Fibroblast of skin of right biceps (primary cell): ENCODE results near the gene TBX6.

Source experiments
- DNase-seq: peaks from one replicate; pipeline ENCODE4 v3.0.0-alpha.2; 2013

TBX6 gene

DNA sequence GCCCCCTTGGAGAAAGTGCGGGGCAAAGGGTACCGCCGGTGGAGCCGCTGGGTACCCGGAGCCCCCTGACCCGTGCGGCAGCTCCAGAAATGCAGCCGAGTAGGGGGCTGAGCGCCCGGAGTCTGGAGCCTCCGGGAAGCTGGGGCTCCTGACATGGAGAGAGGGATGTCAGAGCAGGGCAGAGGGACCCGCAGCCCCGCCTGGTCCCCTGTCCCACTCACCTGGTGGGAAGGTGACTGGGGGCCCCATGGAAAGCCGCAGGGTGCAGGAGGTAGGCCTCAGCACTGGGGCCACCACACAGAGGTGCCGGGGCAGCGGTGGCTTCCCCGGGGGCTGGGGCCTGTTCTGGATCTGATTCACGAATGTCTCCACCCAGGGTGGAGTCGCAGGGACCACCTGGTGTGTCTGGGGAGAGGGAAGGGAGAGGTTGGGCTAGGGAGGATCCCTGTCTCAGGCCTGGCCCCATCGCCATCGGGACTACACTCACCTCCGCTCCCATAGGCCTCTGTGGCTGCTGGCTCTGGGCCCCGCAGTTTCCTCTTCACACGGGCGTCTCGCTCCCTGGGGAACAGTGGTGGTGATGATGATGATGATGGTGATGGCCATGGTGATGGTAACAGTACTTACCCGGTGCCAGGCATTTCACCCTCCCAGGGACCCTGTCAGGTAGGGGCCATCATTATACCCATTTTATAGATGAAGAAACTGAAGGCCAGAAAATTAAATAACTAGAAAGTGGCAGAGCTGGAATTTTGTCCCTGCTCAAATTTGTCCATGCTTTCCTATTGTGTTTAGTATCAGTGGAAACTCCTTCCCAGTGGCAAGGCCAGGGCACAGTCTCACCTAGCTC lies 5.2 kb downstream of the TBX6 start:
- no peak for DNase-seq

GRCh38 chr16:30085820-30086219 lies 5.9 kb downstream of the TBX6 start:
- DNase-seq = no peak

- no peak for DNase-seq
Observed at GRCh38 chr16:30085247-30085646, 6.5 kb downstream of the TBX6 start.

GRCh38 chr16:30084816-30085159 lies 6.9 kb downstream of the TBX6 start:
- DNase-seq = no peak

- no peak for DNase-seq
Observed at GRCh38 chr16:30084096-30084815, 7.5 kb downstream of the TBX6 start.

DNA sequence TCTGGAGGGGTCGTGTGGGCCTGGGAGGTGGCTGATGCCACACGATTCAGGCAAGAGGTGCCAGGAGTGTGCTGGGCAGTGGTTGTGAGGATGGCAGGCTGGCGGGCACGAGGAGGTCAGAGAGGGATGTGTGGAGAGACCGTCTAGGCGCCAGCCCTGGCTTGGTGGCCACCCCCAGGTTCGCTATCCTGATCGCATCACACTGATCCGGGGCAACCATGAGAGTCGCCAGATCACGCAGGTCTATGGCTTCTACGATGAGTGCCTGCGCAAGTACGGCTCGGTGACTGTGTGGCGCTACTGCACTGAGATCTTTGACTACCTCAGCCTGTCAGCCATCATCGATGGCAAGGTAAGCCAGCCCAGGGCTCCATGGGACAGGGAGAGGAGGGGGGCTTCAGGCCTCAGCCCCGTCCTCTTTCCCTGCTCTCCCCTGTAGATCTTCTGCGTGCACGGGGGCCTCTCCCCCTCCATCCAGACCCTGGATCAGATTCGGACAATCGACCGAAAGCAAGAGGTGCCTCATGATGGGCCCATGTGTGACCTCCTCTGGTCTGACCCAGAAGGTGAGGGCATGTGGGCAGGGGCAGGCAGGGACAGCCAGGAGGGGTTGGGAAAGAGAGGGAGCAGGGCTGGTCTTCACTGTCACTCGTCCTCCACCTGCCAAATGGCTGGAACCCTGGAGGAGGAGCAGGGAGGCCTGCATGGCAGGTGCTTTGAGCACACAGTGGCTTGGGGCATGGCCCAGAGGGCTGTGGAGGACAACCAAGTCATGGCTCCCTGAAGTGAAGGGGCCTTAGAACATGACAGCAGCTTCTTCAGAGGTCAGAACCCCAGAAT lies 8.3 kb downstream of the TBX6 start:
- DNase-seq = no peak

DNA sequence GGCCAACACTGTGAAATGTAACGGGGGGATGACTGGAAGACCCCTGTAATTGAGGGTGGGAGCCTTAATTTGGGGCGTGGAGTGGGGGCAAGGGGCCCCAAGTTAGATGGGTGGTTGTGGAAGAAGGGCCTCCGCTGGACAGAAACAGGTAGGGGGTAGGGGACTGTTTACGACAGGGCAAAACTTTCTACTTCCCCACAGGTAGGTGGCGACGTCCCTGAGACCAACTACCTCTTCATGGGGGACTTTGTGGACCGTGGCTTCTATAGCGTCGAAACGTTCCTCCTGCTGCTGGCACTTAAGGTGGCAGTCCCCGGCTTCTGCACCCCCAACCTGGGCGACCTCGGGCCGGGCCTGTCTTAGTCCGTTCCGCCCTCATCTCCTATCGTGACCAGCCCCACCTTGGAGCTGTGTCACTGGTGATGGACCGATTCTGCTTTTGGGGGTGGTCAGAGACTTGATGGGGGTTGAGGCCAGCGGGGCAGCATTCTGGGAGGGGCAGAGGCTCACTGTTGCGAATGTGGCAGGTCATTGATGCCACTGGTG lies 9.1 kb downstream of the TBX6 start:
- DNase-seq = no peak

- no peak for DNase-seq
Observed at GRCh38 chr16:30079480-30079879, 12.2 kb downstream of the TBX6 start.

DNA sequence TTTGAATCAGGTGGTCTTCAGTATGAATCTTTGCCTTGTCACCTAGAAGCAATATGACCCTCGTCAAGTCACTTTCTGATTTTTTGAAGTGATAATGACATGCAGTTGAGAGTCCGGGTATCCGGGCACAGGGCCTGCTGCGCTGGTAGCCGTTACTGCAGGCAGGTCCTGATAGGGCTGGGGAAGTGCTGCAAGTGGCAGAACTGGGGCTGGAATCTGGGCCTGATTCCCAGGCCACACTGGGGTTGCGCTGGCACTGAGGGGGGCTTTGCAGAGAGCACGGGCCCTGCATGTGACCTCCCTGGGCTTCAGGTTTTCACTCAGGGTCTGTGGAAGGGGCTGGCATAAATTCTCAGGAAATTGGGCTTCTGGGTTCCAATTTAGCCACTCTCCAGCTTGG lies 13.0 kb downstream of the TBX6 start:
- no peak for DNase-seq

DNA sequence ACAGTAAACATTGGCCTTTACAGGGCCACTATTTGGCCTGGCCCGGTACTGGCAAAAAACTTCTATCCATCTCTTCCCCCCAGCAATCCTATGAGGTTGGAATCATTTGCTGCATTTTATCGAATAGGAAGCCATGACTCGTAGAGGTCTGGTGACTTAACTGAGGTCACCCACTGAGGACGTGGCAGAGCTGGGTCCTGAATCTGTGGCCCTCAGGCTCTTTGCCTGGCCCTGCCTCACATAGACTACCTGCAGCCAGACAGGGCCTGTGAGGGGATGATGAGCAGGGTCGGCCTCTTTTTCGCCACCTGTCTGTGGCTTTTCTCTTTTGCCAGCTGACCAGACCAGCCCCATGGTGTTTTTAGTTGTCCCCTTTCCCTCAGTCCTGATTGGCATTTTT lies 14.1 kb downstream of the TBX6 start:
- no peak for DNase-seq

DNA sequence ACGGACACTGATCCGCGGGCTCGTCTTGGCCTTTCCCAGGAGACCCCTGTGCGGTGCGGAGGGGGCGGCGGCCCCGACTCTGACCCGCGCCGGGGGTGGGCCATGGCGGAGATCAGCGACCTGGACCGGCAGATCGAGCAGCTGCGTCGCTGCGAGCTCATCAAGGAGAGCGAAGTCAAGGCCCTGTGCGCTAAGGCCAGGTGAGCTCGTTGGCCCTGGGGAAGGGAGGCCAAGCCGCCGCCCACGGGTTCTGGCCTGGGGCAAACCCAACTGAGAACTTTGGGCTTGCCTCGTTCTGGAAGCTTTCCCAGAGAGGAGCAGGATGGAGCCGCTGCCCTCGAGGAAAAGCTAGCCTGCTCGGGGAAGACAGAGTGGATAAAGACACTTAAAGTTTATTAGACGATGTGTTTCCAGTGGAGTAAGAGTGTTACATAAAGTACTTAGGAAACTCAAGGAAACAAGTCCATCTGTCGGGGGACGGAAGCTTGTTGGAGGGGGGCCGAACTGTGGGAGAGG lies 15.4 kb downstream of the TBX6 start:
- no peak for DNase-seq

DNA sequence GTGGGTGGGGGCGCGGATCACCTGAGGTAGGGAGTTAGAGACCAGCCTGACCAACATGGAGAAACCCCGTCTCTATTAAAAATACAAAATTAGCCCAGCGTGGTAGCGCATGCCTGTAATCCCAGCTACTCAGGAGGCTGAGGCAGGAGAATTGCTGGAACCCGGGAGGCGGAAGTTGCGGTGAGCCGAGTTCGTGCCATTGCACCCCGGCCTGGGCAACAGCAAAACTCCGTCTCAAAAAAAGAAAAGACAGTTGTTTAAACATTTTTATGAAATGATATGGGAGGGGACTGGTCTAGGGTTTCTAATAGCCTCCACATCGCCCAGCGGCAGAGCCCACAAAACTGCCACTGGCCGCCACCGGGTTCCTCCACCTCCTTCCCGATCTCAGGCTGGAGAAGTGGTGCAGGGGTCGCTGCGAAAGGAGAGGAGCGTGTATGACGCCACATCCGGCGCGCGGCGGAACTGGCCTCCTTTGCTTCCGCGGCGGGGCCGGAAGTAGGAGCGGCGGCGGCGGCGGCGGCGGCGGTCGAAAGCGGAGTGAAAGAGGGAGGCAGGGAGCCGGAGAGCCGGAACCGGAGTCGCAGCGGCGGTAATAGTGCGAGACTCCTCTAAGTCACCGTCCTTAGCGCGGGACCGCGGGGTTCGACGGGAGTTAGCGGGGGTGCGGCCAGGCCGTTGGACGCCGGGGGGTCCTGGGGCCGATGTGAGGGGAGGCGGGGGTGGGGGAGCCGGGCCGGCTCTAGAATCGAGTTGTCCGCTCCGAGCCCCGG lies 16.0 kb downstream of the TBX6 start, which contains the start of gene PPP4C:
TSS of gene PPP4C (plus strand) at position 492 of the 773 bp plus-strand sequence. CDS start 384 bp downstream, outside the sequence.
- peak; percentile 90 for DNase-seq

GRCh38 chr16:30070490-30070889 lies 21.2 kb downstream of the TBX6 start:
- no peak for DNase-seq

- no peak for DNase-seq
Observed at GRCh38 chr16:30069611-30070462, 21.9 kb downstream of the TBX6 start.

GRCh38 chr16:30068750-30069610 lies 22.7 kb downstream of the TBX6 start:
- no peak for DNase-seq

GRCh38 chr16:30068333-30068732 lies 23.4 kb downstream of the TBX6 start:
- DNase-seq = no peak

DNA sequence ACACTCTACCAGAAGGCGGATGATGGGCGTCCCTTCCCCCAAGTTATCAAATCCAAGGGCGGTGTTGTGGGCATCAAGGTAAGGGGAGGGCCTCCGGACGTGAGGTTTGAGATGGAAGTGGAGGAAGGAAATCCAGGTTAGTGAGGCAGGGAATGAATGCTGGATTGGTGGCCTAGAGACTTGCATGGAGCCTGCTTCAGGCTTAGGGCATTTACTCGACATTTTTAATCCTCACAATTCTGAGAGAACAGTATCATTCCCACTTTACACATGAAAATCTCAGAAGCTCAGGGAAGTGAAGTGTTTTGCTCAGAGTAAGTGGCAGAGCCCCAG lies 24.2 kb downstream of the TBX6 start:
- no peak for DNase-seq

DNA sequence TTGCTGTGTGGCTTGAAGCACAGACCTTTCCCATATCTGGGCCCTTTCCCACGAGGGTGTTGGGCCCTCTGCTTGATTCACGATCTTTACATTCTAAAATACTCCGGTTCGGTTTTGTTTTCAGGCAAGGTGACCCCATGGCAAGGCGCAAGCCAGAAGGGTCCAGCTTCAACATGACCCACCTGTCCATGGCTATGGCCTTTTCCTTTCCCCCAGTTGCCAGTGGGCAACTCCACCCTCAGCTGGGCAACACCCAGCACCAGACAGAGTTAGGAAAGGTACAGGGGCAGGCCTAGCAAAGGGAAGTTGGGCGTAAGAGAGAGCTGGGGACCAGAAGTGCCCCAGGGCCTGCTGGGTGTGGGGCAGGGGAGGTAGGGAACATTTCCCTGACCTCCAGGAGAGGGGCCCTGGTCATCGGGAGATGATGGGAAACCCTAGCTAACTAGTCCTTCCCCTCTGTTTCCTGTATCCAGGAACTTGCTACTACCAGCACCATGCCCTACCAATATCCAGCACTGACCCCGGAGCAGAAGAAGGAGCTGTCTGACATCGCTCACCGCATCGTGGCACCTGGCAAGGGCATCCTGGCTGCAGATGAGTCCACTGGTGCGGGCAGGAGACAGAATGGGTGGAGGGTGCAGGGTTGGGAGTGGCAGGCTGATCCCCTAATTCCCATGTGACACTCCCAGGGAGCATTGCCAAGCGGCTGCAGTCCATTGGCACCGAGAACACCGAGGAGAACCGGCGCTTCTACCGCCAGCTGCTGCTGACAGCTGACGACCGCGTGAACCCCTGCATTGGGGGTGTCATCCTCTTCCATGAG lies 24.8 kb downstream of the TBX6 start:
- no peak for DNase-seq
